RWPE1 (cell line): ENCODE measurements around the gene ALS2CL.

Experiments
- CTCF ChIA-PET: fragments of 350-600 bp; sonication (Branson Sonifier 250); formaldehyde crosslinking; extraction: SDS; loops from one replicate; lab custom pipeline; 2021; lab: Yijun Ruan, JAX
- POLR2A ChIA-PET: fragments of 400-600 bp; formaldehyde crosslinking; extraction: SDS; loops from one replicate; lab custom pipeline; 2020; ENCODE audit warnings: antibody characterized with exemption; ENCODE audit not compliant: low non-redundant PET; lab: Yijun Ruan, JAX
- DNase-seq: peaks from one replicate; pipeline ENCODE4 v3.0.0; 2012; ENCODE audit warnings: low spot score
- H3K27ac ChIP-seq: fragments of 450-650 bp; 2 replicates; pipeline ENCODE4 v1.5.1; 2017
- CTCF ChIP-seq: fragments of 450-650 bp; conservative IDR thresholded peaks from 2 replicates; pipeline ENCODE4 v1.5.1; 2017; ENCODE audit warnings: low read depth, mild to moderate bottlenecking

ALS2CL gene

GRCh38 chr3:46624975-46625490 is 68.4 kb downstream of the ALS2CL start:
- ChIA-PET CTCF (interaction anchor here (0.8 kb wide), 1 partner anchor 137 kb away, joined by 6 read pairs; no protein-coding TSS in a partner anchor), POLR2A (no interaction called here)
- H3K27ac ChIP-seq: no peak overlapping the region
- DNase-seq: no peak
- TF ChIP-seq CTCF: no peak

DNA sequence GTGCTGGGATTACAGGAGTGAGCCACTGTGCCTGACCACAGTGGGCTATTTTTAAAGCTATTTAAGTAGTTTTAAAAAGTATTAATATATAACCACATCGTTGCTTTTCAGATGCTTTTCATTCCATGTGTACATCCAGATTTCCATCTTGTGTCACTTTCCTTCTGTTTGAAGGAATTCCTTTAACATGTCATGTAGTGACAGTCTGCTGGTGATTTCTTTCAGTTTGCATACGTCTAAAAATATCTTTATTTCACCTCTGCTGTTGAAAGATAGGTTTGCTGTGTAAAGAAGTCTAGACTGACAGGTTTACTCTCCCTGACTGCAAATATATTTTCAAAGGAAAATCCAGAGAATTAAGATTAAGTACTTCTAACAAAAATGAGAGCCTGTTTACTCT is 68.9 kb downstream of the ALS2CL start:
- CTCF ChIA-PET: interaction anchor here (0.6 kb wide), 1 partner anchor 10 kb away, joined by 3 read pairs; no protein-coding TSS in a partner anchor
- no peak overlapping the region for H3K27ac ChIP-seq
- no peak for DNase-seq
- POLR2A ChIA-PET: no interaction called here
- no peak for TF ChIP-seq CTCF

- POLR2A ChIA-PET: no interaction called here
- no peak for DNase-seq
- no peak overlapping the region for H3K27ac ChIP-seq
- TF ChIP-seq CTCF: no peak
- CTCF ChIA-PET: no interaction called here
These were observed 73.4 kb downstream of the ALS2CL start for GRCh38 chr3:46619845-46620778.
